IPS DF 6.9 (cell line): ENCODE data around the gene ACOX3.
"Not testable (repeated sequence)": the region's sequence is repeated elsewhere in the genome, so short reads cannot be mapped to it uniquely, and the experiment has no call there.

Experiments
- DNase-seq: peaks from one replicate; pipeline ENCODE4 v3.0.0-alpha.2; 2013; ENCODE audit warnings: low read depth, low spot score
- H3K27ac ChIP-seq: one replicate; pipeline ENCODE4 v1.5.1; 2013; ENCODE audit warnings: low read length, control low read depth
- H3K27me3 ChIP-seq: 2 replicates; pipeline ENCODE4 v1.6.1; 2013; ENCODE audit warnings: mild to moderate bottlenecking, low read length; ENCODE audit not compliant: control insufficient read depth, insufficient read depth
- H3K36me3 ChIP-seq: 2 replicates; pipeline ENCODE4 v1.6.1; 2013; ENCODE audit warnings: low read length; ENCODE audit not compliant: control insufficient read depth, insufficient read depth
- H3K4me1 ChIP-seq: 2 replicates; pipeline ENCODE4 v1.6.1; 2013; ENCODE audit warnings: low read length; ENCODE audit not compliant: control insufficient read depth, insufficient read depth
- H3K4me3 ChIP-seq: 2 replicates; pipeline ENCODE4 v1.5.1; 2013; ENCODE audit warnings: mild to moderate bottlenecking, low read length
- H3K9me3 ChIP-seq: 2 replicates; pipeline ENCODE4 v1.6.1; 2013; ENCODE audit warnings: low read length, inconsistent platforms; ENCODE audit not compliant: control insufficient read depth, insufficient read depth
- WGBS: extraction: QIAGEN DNeasy Blood & Tissue Kit; methylation state at CpG from one replicate; pipeline ENCODE4 v1.1.7; 2013; ENCODE audit warnings: mixed read lengths, missing lambda C conversion rate; ENCODE audit not compliant: insufficient read length, insufficient coverage; 5-methylcytosine and 5-hydroxymethylcytosine counted together

The ACOX3 gene

DNA sequence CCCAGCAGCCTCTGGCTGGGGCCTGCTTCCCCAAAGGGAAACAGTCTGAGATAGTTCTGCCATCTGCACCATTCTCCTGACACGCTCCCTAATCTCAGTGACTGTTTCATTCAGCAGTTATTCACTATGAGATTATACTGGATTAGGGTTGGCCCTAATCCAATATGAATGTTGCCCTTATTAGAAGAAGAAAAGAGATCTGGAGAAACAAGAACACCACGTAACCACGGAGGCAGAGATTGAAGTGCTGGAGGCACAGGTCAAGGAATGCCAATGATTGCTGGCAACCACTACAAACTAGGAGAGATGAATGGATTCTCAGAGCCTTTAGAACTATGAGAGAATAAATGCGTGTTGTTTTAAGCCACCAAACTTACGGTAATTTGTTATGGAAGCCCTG lies 7.4 kb downstream of the ACOX3 start:
- no peak for DNase-seq
- no CpG with 5 or more reads among the region's 5 CpGs for WGBS

DNA sequence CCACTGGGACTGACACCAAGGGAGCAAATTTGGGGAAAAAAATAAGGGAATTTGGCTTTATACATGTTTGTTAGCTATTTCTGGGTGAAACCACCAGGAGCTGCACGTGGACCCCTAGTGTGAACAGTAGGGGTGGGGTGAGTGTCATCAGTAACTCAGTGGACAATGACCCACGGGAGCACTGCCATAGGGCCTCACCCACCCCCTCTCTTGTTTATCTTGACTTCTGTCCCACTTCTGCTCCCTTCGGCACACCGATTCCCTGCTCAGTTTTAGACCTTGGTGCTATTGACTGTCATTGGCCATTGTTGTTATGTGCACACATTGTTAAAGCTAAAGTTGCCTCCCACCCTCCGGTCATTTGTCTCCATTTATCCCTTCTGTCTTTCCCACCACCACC lies 9.0 kb downstream of the ACOX3 start:
- H3K9me3 ChIP-seq: no peaks in the 10 kb centered on the region
- no peak overlapping the region for H3K27ac ChIP-seq
- no peaks in the 10 kb centered on the region for H3K27me3 ChIP-seq
- no peak overlapping the region for H3K4me3 ChIP-seq
- WGBS: no CpG with 5 or more reads among the region's 5 CpGs
- DNase-seq: no peak
- H3K4me1 ChIP-seq: no peaks in the 10 kb centered on the region
- H3K36me3 ChIP-seq: no peaks in the 10 kb centered on the region

More for the DNA sequence above, 7.4 kb downstream of the ACOX3 start:
- H3K4me1 ChIP-seq: no peaks in the 10 kb centered on the region
- H3K27me3 ChIP-seq: no peaks in the 10 kb centered on the region
- H3K4me3 ChIP-seq: no peak overlapping the region
- H3K27ac ChIP-seq: no peak overlapping the region
- no peaks in the 10 kb centered on the region for H3K9me3 ChIP-seq
- no peaks in the 10 kb centered on the region for H3K36me3 ChIP-seq

DNA sequence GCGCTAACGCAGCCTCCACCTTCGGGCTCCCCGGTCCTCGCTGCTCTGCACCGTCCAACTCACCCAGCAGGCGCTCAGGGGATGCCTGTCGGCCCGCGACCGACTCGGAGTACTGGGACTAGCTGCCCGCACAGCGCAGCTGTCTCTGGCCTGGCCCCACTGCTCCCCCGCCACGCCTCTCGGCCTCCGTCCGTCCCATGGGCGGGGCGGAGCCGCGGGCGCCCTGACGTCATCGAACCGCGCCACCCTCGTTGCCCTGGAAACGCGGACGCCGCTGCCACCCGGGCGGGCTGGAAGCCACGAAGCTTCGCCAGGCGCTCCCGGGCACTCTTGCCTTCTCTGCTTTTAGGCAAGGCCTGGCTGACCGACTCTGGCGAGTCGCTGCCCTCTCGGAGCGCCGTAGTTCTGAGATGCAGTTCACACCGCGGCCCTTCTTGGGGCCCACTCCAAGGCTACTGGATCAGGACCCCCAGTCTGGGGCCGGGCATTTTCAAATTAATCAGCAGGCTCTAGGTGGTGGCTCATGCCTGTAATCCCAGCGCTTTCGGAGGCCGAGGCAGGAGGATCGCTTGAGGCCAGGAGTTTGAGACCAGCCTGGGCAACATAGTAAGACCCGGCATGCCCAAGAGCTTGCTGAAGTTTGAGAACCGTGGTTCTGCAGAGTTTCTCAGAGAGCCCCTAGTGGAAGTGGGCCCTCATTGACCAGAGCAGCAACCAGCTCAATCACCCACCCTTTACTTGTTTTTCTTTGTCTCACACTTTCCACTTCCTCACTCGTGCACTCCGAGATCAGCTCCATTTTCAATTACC lies 12.0 kb downstream of the ACOX3 start:
- peak overlapping the region; percentile 84 for H3K4me3 ChIP-seq
- H3K4me1 ChIP-seq: no peaks in the 10 kb centered on the region
- DNase-seq: peak; percentile 43
- no peaks in the 10 kb centered on the region for H3K27me3 ChIP-seq
- H3K36me3 ChIP-seq: no peaks in the 10 kb centered on the region
- no peak overlapping the region for H3K27ac ChIP-seq
- WGBS: no CpG with 5 or more reads among the region's 56 CpGs
- H3K9me3 ChIP-seq: no peaks in the 10 kb centered on the region

DNA sequence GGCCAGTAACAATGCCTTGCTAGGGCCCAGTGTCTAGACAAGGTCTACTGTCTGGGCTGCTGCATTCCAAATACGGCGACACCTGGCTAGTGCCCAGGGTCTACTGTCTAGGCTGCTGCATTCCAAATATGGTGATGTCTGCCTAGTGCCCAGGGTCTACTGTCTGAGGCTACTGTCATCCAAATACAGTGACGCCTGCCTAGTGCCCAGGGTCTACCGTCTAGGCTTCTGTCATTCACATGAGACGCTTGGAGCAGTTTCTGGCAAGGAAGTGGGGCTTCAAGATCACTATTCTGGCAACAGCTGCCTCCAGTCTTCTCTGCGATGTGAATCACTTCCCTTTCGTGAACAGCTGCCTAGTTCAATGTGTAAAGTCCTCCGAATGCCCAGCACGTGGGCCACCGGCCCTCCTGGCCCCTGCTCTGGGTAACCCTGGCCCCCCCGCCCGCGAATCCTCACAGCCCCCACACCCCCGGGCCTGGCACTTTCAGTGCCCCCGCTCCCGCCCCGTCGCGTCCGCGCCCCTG lies 12.7 kb downstream of the ACOX3 start:
- WGBS: no CpG with 5 or more reads among the region's 21 CpGs
- no peak for DNase-seq
- H3K27me3 ChIP-seq: no peaks in the 10 kb centered on the region
- no peaks in the 10 kb centered on the region for H3K36me3 ChIP-seq
- no peaks in the 10 kb centered on the region for H3K9me3 ChIP-seq
- H3K4me1 ChIP-seq: no peaks in the 10 kb centered on the region
- H3K4me3 ChIP-seq: peak overlapping the region; percentile 84
- H3K27ac ChIP-seq: no peak overlapping the region

- Histone ChIP-seq H3K4me3 (no peak overlapping the region), H3K36me3 (no peaks in the 10 kb centered on the region), H3K4me1 (no peaks in the 10 kb centered on the region), H3K9me3 (no peaks in the 10 kb centered on the region), H3K27me3 (no peaks in the 10 kb centered on the region), H3K27ac (no peak overlapping the region)
- no peak for DNase-seq
- no CpG with 5 or more reads among the region's 17 CpGs for WGBS
These were observed 13.3 kb downstream of the ACOX3 start for GRCh38 chr4:8427262-8427661.

GRCh38 chr4:8422786-8423185 lies 17.7 kb downstream of the ACOX3 start:
- no peak for DNase-seq
- no peaks in the 10 kb centered on the region for H3K9me3 ChIP-seq
- no peaks in the 10 kb centered on the region for H3K36me3 ChIP-seq
- no peak overlapping the region for H3K27ac ChIP-seq
- H3K4me1 ChIP-seq: no peaks in the 10 kb centered on the region
- no CpG with 5 or more reads among the region's 5 CpGs for WGBS
- no peaks in the 10 kb centered on the region for H3K27me3 ChIP-seq
- no peak overlapping the region for H3K4me3 ChIP-seq

DNA sequence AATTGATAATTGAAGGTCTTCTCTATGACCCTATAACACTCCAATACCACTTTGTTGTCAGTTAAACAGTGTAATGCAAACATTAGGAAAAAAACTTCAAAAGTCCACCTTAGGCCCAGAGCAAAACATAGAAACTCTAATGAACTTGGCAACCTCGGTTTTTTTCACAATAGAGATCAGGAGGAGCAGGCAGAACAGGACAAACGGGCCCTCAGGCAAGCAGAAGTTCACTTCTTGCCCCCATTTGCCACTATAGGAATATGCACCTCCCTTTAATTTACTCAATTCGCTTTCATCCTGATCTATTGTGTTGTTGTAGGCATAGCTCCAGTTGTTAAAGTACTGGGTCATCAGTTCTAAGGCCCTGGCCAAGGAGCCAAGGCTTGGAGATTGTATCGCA lies 18.2 kb downstream of the ACOX3 start:
- no CpG with 5 or more reads among the region's 4 CpGs for WGBS
- no peak overlapping the region for H3K4me3 ChIP-seq
- no peaks in the 10 kb centered on the region for H3K27me3 ChIP-seq
- no peaks in the 10 kb centered on the region for H3K36me3 ChIP-seq
- no peaks in the 10 kb centered on the region for H3K4me1 ChIP-seq
- H3K9me3 ChIP-seq: no peaks in the 10 kb centered on the region
- H3K27ac ChIP-seq: no peak overlapping the region
- no peak for DNase-seq

- DNase-seq, H3K4me3 ChIP-seq, H3K36me3 ChIP-seq, H3K4me1 ChIP-seq, H3K27me3 ChIP-seq, H3K27ac ChIP-seq, H3K9me3 ChIP-seq: not testable (repeated sequence)
These were observed 20.4 kb downstream of the ACOX3 start for GRCh38 chr4:8420151-8420550.

GRCh38 chr4:8419222-8420041 lies 21.1 kb downstream of the ACOX3 start:
- WGBS: no CpG with 5 or more reads among the region's 12 CpGs
- Histone ChIP-seq H3K36me3 (no peaks in the 10 kb centered on the region), H3K27me3 (no peaks in the 10 kb centered on the region), H3K4me1 (no peaks in the 10 kb centered on the region), H3K9me3 (no peaks in the 10 kb centered on the region), H3K27ac (no peak overlapping the region), H3K4me3 (no peak overlapping the region)
- DNase-seq: no peak

- no peak for DNase-seq
- Histone ChIP-seq H3K4me1 (no peaks in the 10 kb centered on the region), H3K27me3 (no peaks in the 10 kb centered on the region), H3K9me3 (no peaks in the 10 kb centered on the region), H3K36me3 (no peaks in the 10 kb centered on the region), H3K4me3 (no peak overlapping the region), H3K27ac (no peak overlapping the region)
- WGBS: no CpG with 5 or more reads among the region's 11 CpGs
These were observed 23.4 kb downstream of the ACOX3 start for GRCh38 chr4:8417071-8417614.
